ENCODE results near the gene ARID5B.

ARID5B gene

GRCh38 chr10:62053860-62054259 lies 152.4 kb downstream of the ARID5B start:
- no peak for TF ChIP-seq SIN3A (IDR thresholded peaks at IDR 0.05; ENCODE audit: borderline replicate concordance, insufficient read depth, low read length)
- no peak for TF ChIP-seq POLR2AphosphoS5 (IDR thresholded peaks at IDR 0.05; ENCODE audit: low read depth, low read length)
- TF ChIP-seq REST (IDR thresholded peaks at IDR 0.05; ENCODE audit: insufficient read depth in 1 of 2, low read depth in 2 of 2, low read length in 2 of 2): no peak
- TF ChIP-seq TAF1 (IDR thresholded peaks at IDR 0.05; ENCODE audit: borderline replicate concordance, insufficient read depth, low read length): no peak
- TF ChIP-seq FOXP2 (optimal IDR thresholded peaks at IDR 0.05; ENCODE audit: borderline replicate concordance, extremely low read depth, extremely low read length, insufficient read depth): no peak

- TF ChIP-seq REST (IDR thresholded peaks at IDR 0.05; ENCODE audit: insufficient read depth in 1 of 2, low read depth in 2 of 2, low read length in 2 of 2) (no peak), FOXP2 (optimal IDR thresholded peaks at IDR 0.05; ENCODE audit: borderline replicate concordance, extremely low read depth, extremely low read length, insufficient read depth) (no peak), SIN3A (IDR thresholded peaks at IDR 0.05; ENCODE audit: borderline replicate concordance, insufficient read depth, low read length) (no peak), POLR2AphosphoS5 (IDR thresholded peaks at IDR 0.05; ENCODE audit: low read depth, low read length) (no peak), TAF1 (IDR thresholded peaks at IDR 0.05; ENCODE audit: borderline replicate concordance, insufficient read depth, low read length) (no peak)
Measured at GRCh38 chr10:62054408-62054807, 152.9 kb downstream of the ARID5B start.

- TF ChIP-seq SIN3A (IDR thresholded peaks at IDR 0.05; ENCODE audit: borderline replicate concordance, insufficient read depth, low read length): no peak
- TF ChIP-seq POLR2AphosphoS5 (IDR thresholded peaks at IDR 0.05; ENCODE audit: low read depth, low read length): no peak
- no peak for TF ChIP-seq REST (IDR thresholded peaks at IDR 0.05; ENCODE audit: insufficient read depth in 1 of 2, low read depth in 2 of 2, low read length in 2 of 2)
Measured at GRCh38 chr10:62054830-62055229, 153.3 kb downstream of the ARID5B start.

- no peak for TF ChIP-seq SIN3A (IDR thresholded peaks at IDR 0.05; ENCODE audit: borderline replicate concordance, insufficient read depth, low read length)
- no peak for TF ChIP-seq REST (IDR thresholded peaks at IDR 0.05; ENCODE audit: insufficient read depth in 1 of 2, low read depth in 2 of 2, low read length in 2 of 2)
- no peak for TF ChIP-seq POLR2AphosphoS5 (IDR thresholded peaks at IDR 0.05; ENCODE audit: low read depth, low read length)
- TF ChIP-seq FOXP2 (optimal IDR thresholded peaks at IDR 0.05; ENCODE audit: borderline replicate concordance, extremely low read depth, extremely low read length, insufficient read depth): no peak
- no peak for TF ChIP-seq TAF1 (IDR thresholded peaks at IDR 0.05; ENCODE audit: borderline replicate concordance, insufficient read depth, low read length)
Measured at GRCh38 chr10:62056219-62056618, 154.7 kb downstream of the ARID5B start.

- TF ChIP-seq FOXP2 (optimal IDR thresholded peaks at IDR 0.05; ENCODE audit: borderline replicate concordance, extremely low read depth, extremely low read length, insufficient read depth): no peak
Measured at GRCh38 chr10:62056698-62057097, 155.2 kb downstream of the ARID5B start.

All from PFSK-1 (cell line).